Muscle layer of duodenum (tissue), 2 donors: Measurements from ENCODE around the gene DUOX1.

ENCODE experiments used
- H3K27ac ChIP-seq: one replicate; pipeline ENCODE4 v1.7.0; 2013; ENCODE audit warnings: mild to moderate bottlenecking, low read length
- H3K27me3 ChIP-seq: one replicate; pipeline ENCODE4 v1.7.0; 2013; ENCODE audit warnings: low read depth, mild to moderate bottlenecking, control low read depth, low read length
- H3K36me3 ChIP-seq, 2 donors: one replicate each; pipeline ENCODE4 v1.7.0; 2013; ENCODE audit warnings: low read length in 2 of 2, control low read depth in 1 of 2, mild to moderate bottlenecking in 1 of 2; ENCODE audit not compliant: insufficient read depth in 2 of 2, control insufficient read depth in 1 of 2
- H3K4me1 ChIP-seq, 2 donors: one replicate each; pipeline ENCODE4 v1.7.0; 2013; ENCODE audit warnings: low read length in 2 of 2, mild to moderate bottlenecking in 2 of 2, control low read depth in 1 of 2, moderate library complexity in 1 of 2; ENCODE audit not compliant: insufficient read depth in 2 of 2, control insufficient read depth in 1 of 2
- H3K4me3 ChIP-seq, 2 donors: one replicate each; pipeline ENCODE4 v1.7.0; 2013; ENCODE audit warnings: low read length in 2 of 2, low read depth in 1 of 2, mild to moderate bottlenecking in 1 of 2
- H3K9me3 ChIP-seq, 2 donors: one replicate each; pipeline ENCODE4 v1.7.0; 2013; ENCODE audit warnings: low read length in 2 of 2, control low read depth in 1 of 2, mild to moderate bottlenecking in 1 of 2; ENCODE audit not compliant: control insufficient read depth in 1 of 2
- donor health status: healthy.

The DUOX1 gene

DNA sequence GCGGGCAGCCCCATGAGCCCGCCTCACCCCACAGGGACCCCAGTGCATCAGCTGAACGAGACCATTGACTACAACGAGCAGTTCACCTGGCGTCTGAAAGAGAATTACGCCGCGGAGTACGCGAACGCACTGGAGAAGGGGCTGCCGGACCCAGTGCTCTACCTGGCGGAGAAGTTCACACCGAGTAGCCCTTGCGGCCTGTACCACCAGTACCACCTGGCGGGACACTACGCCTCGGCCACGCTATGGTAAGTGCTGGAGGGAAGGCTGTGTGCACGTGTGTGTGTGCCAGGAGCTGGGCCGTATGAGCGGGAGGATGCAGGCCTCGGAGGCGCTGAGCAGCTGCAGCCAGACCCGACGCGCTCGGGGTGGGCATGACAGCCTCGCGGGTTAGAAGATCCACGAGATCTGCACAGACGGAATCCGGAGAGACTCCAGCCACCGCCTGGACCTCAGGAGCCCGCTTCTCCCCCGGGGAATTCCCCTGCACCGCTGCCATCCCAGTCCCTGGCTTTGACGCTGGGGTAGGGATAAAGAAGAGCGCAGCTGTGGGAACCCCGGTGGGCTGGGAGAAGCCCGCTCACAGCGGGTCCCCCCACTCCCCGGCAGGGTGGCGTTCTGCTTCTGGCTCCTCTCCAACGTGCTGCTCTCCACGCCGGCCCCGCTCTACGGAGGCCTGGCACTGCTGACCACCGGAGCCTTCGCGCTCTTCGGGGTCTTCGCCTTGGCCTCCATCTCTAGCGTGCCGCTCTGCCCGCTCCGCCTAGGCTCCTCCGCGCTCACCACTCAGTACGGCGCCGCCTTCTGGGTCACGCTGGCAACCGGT, 13.1 kb upstream of the DUOX1 start:
- H3K4me1 ChIP-seq: peaks cover 3 to 47% of the 10 kb centered on the region in 2 donors
- H3K9me3 ChIP-seq: no peaks in the 10 kb centered on the region
- peaks cover 69% of the 10 kb centered on the region for H3K27me3 ChIP-seq
- no peaks in the 10 kb centered on the region for H3K36me3 ChIP-seq
- peak overlapping the region in 1 of 2 donors; percentile 34 for H3K4me3 ChIP-seq
- H3K27ac ChIP-seq: no peak overlapping the region

DNA sequence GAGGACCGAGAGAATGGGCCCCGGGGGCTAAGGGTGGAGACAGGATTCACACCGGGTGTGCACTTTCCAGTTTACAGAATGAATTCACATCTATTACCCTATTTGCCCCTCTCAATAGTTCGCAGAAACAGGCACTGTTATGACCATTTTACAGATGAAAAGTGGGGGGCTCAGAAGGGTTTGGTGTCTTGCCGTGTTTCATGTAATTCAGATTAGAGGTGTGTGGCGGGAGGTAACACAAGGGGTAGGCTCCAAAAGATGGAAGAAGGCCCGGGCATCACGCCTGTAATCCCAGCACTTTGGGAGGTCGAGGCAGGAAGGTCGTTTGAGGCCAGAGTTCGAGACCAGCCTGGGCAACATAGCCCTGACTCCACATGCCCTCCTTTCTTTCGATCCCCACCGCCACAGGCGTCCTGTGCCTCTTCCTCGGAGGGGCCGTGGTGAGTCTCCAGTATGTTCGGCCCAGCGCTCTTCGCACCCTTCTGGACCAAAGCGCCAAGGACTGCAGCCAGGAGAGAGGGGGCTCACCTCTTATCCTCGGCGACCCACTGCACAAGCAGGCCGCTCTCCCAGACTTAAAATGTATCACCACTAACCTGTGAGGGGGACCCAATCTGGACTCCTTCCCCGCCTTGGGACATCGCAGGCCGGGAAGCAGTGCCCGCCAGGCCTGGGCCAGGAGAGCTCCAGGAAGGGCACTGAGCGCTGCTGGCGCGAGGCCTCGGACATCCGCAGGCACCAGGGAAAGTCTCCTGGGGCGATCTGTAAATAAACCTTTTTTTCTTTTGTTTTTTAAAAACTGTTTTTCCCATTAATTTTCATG, 12.3 kb upstream of the DUOX1 start:
- Histone ChIP-seq H3K4me1 (peaks cover 3 to 39% of the 10 kb centered on the region in 2 donors), H3K4me3 (peak overlapping the region; percentile 7 to 49), H3K9me3 (no peaks in the 10 kb centered on the region), H3K27ac (no peak overlapping the region), H3K27me3 (peaks cover 61% of the 10 kb centered on the region), H3K36me3 (no peaks in the 10 kb centered on the region)

DNA sequence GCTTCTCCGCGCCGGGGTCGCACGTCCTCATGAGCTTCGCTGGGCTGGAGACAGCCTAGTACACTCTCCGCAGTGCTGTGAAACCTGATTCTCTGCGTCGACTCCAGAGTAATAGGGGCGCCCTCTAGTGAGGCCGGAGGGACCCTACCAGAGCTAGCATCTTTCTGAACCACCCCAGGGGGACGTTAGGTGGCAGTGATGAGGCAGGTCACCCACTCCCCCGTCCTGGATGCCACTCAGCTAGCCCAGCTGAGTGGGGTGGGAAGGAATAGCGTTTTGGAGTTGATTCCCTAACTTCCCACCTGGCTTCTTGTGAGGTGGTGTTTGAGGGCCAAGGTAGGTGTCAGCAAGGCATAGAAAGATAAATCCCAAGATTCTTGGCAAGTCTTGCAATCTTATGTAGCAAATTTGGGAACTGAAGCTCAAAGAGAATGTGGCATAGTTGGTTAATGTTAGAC, 11.6 kb upstream of the DUOX1 start:
- H3K27ac ChIP-seq: no peak overlapping the region
- peaks cover 3 to 32% of the 10 kb centered on the region in 2 donors for H3K4me1 ChIP-seq
- H3K4me3 ChIP-seq: peak overlapping the region; percentile 7 to 49
- no peaks in the 10 kb centered on the region for H3K36me3 ChIP-seq
- no peaks in the 10 kb centered on the region for H3K9me3 ChIP-seq
- peaks cover 54% of the 10 kb centered on the region for H3K27me3 ChIP-seq

- no peak overlapping the region for H3K27ac ChIP-seq
- peaks cover under 1 to 28% of the 10 kb centered on the region in 2 donors for H3K4me1 ChIP-seq
- H3K4me3 ChIP-seq: no peak overlapping the region
Observed at GRCh38 chr15:45118996-45119395, 10.8 kb upstream of the DUOX1 start.

GRCh38 chr15:45120081-45120972, 9.5 kb upstream of the DUOX1 start:
- peaks cover 0 to 20% of the 10 kb centered on the region in 2 donors for H3K4me1 ChIP-seq
- H3K27me3 ChIP-seq: peaks cover 33% of the 10 kb centered on the region
- H3K36me3 ChIP-seq: no peaks in the 10 kb centered on the region

More at GRCh38 chr15:45118996-45119395, 10.8 kb upstream of the DUOX1 start:
- H3K27me3 ChIP-seq: peaks cover 46% of the 10 kb centered on the region
- no peaks in the 10 kb centered on the region for H3K36me3 ChIP-seq
- H3K9me3 ChIP-seq: no peaks in the 10 kb centered on the region

GRCh38 chr15:45121020-45121419, 8.8 kb upstream of the DUOX1 start:
- Histone ChIP-seq H3K36me3 (no peaks in the 10 kb centered on the region), H3K4me3 (no peak overlapping the region), H3K4me1 (peaks cover 0 to 20% of the 10 kb centered on the region in 2 donors), H3K9me3 (no peaks in the 10 kb centered on the region), H3K27me3 (peaks cover 26% of the 10 kb centered on the region), H3K27ac (no peak overlapping the region)

More at GRCh38 chr15:45120081-45120972, 9.5 kb upstream of the DUOX1 start:
- Histone ChIP-seq H3K9me3 (no peaks in the 10 kb centered on the region), H3K27ac (no peak overlapping the region), H3K4me3 (no peak overlapping the region)

DNA sequence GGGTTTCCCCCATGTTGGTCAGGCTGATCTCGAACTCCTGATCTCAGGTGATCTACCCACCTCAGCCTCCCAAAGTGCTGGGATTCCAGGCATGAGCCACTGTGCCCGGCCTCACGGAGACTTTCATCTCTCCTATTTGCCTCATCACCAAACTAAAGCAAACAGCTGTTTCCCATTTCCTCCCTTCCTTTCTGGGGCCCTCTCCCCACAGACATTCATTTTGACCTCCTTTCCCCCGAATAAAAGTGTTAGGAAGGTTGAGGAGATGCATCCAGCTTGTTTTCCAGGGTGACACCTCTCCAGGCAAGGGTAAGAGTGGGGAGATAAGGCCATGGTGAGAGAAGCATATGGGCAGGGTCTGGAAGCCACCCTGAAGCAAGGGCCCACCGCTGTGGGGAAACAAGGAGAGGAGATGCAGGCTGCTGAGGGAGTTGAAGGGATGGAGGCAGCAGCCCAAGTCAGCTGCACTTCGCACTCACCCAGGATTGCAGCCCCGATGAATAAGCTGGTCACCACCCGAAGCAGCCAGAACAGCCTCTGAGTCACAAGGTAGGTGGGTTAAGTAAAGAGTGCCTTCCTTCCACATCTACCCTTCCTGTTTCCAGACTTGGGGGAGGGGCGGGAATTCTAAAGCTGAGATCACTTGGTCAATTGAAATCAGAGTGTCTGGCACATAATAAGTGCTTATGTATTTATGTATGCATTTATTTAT, 7.9 kb upstream of the DUOX1 start:
- H3K4me3 ChIP-seq: no peak overlapping the region
- no peak overlapping the region for H3K27ac ChIP-seq
- H3K9me3 ChIP-seq: no peaks in the 10 kb centered on the region
- no peaks in the 10 kb centered on the region for H3K36me3 ChIP-seq
- H3K27me3 ChIP-seq: peaks cover 17% of the 10 kb centered on the region
- H3K4me1 ChIP-seq: peaks cover 0 to 12% of the 10 kb centered on the region in 2 donors

DNA sequence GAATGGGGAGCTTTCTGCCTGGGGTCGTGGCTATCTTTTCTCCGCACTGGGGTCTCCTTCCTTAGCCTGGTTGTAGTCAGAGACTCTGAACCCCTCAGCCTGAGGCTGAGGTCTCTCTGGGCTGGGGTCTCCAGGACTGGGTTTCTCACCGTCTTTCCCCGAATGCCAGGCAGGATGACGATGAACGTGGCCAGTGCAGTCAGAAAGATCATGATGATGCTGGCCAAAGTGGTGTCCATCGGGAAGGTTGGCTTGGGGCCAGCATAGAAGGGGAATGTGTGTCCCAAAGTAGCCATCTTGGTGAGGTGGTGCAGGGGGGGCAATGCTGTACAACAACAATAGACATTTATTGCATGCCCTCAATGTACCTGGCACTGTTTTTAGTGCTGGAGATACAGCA, 7.1 kb upstream of the DUOX1 start:
- no peaks in the 10 kb centered on the region for H3K9me3 ChIP-seq
- no peak overlapping the region for H3K4me3 ChIP-seq
- peaks cover 0 to 3% of the 10 kb centered on the region in 2 donors for H3K4me1 ChIP-seq
- peaks cover 14% of the 10 kb centered on the region for H3K27me3 ChIP-seq
- H3K27ac ChIP-seq: no peak overlapping the region
- H3K36me3 ChIP-seq: no peaks in the 10 kb centered on the region

DNA sequence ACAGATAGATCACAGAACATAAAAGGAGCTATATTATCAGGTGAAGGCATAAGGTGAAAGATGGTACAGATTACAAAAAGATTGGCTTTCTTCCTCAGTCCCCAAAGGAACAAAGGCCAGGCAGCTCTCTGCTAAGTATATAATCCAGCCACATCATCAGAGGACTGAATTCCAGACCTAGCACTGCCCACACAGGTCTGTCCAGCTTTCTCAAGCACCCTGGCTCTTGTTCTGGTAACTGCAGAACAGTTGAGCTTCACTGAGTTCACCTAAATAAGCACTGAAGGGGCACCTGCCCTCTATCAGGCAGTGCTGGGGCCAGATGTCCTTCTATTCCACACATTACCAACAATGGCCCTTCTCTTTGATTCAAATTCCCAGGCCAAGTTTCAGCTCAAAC, 6.4 kb upstream of the DUOX1 start:
- H3K4me3 ChIP-seq: no peak overlapping the region
- H3K4me1 ChIP-seq: no peaks in the 10 kb centered on the region
- H3K27me3 ChIP-seq: peaks cover 17% of the 10 kb centered on the region
- no peaks in the 10 kb centered on the region for H3K9me3 ChIP-seq
- no peak overlapping the region for H3K27ac ChIP-seq
- H3K36me3 ChIP-seq: no peaks in the 10 kb centered on the region

DNA sequence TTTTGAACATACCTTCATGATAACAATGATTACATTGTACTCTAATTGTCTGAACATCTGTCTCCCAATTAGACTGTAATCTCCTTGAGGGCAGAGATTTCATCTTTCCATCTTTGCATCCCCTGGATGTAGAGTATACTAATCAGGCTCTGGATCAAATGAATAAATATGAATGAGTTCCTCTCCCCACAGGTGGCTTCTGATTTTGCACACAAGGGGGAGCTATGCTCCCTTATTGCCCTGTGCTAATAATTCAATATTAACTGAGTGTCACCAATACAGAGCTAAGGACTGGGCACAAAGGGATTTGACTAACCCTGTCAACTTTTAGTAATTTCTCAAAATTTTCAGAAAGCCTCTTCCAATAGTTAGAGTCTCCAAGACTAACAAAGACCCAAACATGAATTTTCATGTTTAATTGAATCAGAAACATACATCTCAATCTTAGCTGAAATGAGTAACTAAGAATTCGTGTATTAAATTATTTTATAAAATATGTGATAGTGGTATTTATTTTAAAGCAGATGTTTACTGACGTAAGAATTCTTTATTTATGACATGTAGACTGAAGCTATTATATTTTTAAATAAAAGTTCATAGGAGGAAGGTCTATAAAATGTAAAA, 3.1 kb upstream of the DUOX1 start:
- Histone ChIP-seq H3K27me3 (peaks cover 33% of the 10 kb centered on the region), H3K4me3 (no peak overlapping the region), H3K9me3 (no peaks in the 10 kb centered on the region), H3K4me1 (no peaks in the 10 kb centered on the region), H3K36me3 (no peaks in the 10 kb centered on the region), H3K27ac (no peak overlapping the region)
